T-helper 2 cell treated with Interferon-gamma antibody and Interleukin-4, amounts not matched to agents 5 μg/mL and 100 μg/mL, for 36 hours (primary cell): Measurements from ENCODE around the gene PRICKLE1.

ENCODE experiments used
- DNase-seq: peaks from one replicate; pipeline ENCODE4 v3.0.0; 2021; ENCODE audit warnings: low spot score
- H3K27ac Mint-ChIP-seq: one replicate; pipeline ENCODE4 v1.8.0; 2021; ENCODE audit warnings: mild to moderate bottlenecking, mixed read lengths
- H3K27me3 Mint-ChIP-seq: one replicate; pipeline ENCODE4 v1.8.0; 2021; ENCODE audit warnings: low read depth, mixed read lengths
- H3K36me3 Mint-ChIP-seq: one replicate; pipeline ENCODE4 v1.8.0; 2021; ENCODE audit warnings: low read depth, mixed read lengths
- H3K4me1 Mint-ChIP-seq: one replicate; pipeline ENCODE4 v1.8.0; 2021; ENCODE audit warnings: low read depth, mixed read lengths
- H3K4me3 Mint-ChIP-seq: one replicate; pipeline ENCODE4 v1.8.0; 2022; ENCODE audit warnings: mild to moderate bottlenecking, moderate library complexity, mixed read lengths
- H3K9me3 Mint-ChIP-seq: one replicate; pipeline ENCODE4 v1.8.0; 2021; ENCODE audit warnings: mixed read lengths

The PRICKLE1 gene

DNA sequence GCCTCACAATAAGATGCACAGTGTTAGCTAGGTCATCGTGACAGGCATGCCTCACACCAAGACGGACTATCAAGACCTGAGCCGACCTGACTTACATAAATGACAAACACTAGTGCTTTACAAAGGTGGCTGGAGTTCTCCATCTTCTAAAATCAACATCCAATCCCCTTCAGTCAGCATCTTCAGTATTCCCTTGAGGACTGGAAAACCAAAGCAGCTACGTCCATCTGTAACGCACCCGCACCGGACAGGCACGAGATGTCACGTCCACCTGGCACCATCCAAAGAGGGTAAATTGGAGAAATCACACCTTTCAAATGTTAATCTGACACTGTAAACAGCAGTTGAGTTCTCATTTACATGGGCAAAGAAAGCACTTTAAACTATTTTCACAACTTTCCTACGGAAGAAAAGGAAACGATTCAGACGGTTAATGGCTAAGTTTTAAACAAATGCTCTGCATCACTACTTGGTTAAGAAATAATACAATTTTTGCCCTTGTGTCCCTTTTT lies 130.2 kb downstream of the PRICKLE1 start:
- H3K27ac Mint-ChIP-seq = no peak overlapping the region
- no peak overlapping the region for H3K4me3 Mint-ChIP-seq
- no peaks in the 10 kb centered on the region for H3K4me1 Mint-ChIP-seq
- no peak for DNase-seq
- H3K27me3 Mint-ChIP-seq = no peaks in the 10 kb centered on the region
- no peaks in the 10 kb centered on the region for H3K9me3 Mint-ChIP-seq
- no peaks in the 10 kb centered on the region for H3K36me3 Mint-ChIP-seq

GRCh38 chr12:42458575-42458974 lies 131.0 kb downstream of the PRICKLE1 start:
- Mint-ChIP-seq H3K27me3 (no peaks in the 10 kb centered on the region), H3K4me3 (no peak overlapping the region), H3K9me3 (no peaks in the 10 kb centered on the region), H3K27ac (no peak overlapping the region), H3K4me1 (no peaks in the 10 kb centered on the region), H3K36me3 (no peaks in the 10 kb centered on the region)
- no peak for DNase-seq

DNA sequence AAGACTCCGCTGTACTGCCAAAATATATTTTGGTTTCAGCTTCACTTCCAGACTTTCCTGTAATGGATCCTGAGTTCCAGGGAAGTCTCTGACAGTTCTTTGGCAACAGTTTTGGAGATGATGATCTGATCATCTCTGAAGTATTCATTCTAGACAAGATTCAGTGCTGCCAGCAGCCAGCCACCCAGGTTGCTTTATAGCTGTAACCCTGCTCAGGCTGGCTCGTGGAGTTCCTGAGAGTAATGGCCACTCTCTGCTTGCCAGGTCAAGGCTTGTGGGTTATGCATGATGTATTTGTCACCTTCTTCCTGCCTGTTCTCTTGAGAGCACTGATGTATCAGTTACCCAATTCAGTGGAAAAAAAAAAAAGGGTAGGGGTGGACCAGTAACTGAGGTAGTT lies 139.3 kb downstream of the PRICKLE1 start:
- Mint-ChIP-seq H3K27ac (no peak overlapping the region), H3K4me1 (no peaks in the 10 kb centered on the region), H3K36me3 (peaks cover 29% of the 10 kb centered on the region), H3K27me3 (no peaks in the 10 kb centered on the region), H3K4me3 (no peak overlapping the region), H3K9me3 (no peaks in the 10 kb centered on the region)
- DNase-seq = no peak

GRCh38 chr12:42448841-42449240 lies 140.7 kb downstream of the PRICKLE1 start:
- H3K9me3 Mint-ChIP-seq = no peaks in the 10 kb centered on the region
- no peak overlapping the region for H3K4me3 Mint-ChIP-seq
- H3K4me1 Mint-ChIP-seq = no peaks in the 10 kb centered on the region
- H3K36me3 Mint-ChIP-seq = peaks cover 33% of the 10 kb centered on the region
- no peak for DNase-seq
- no peaks in the 10 kb centered on the region for H3K27me3 Mint-ChIP-seq
- H3K27ac Mint-ChIP-seq = no peak overlapping the region

GRCh38 chr12:42447371-42447786 lies 142.2 kb downstream of the PRICKLE1 start:
- H3K4me1 Mint-ChIP-seq = no peaks in the 10 kb centered on the region
- no peaks in the 10 kb centered on the region for H3K27me3 Mint-ChIP-seq
- H3K9me3 Mint-ChIP-seq = no peaks in the 10 kb centered on the region
- no peak overlapping the region for H3K27ac Mint-ChIP-seq
- peaks cover 42% of the 10 kb centered on the region for H3K36me3 Mint-ChIP-seq
- no peak for DNase-seq
- H3K4me3 Mint-ChIP-seq = no peak overlapping the region

DNA sequence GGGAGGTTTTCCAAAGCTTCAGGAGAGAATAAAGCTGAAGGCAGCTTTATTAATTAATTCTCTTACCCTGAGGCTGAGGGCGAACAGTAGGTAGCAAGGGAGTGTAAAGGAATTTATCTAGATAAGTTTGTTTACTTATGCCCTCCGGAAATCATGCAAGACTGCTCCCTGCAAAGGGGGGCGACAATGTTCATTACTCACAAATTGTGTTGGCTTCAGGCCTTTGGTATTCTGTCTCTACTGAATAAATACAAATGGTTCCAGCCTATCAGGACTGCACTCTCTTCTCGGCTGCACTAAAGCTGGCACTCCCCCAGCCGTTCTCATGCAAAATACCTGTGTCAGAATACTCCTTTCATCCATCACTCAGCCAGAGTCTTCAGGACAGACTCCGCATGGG lies 142.8 kb downstream of the PRICKLE1 start:
- H3K36me3 Mint-ChIP-seq = peaks cover 43% of the 10 kb centered on the region
- no peak overlapping the region for H3K27ac Mint-ChIP-seq

GRCh38 chr12:42445891-42446290 lies 143.7 kb downstream of the PRICKLE1 start:
- Mint-ChIP-seq H3K36me3 (peaks cover 47% of the 10 kb centered on the region), H3K27me3 (no peaks in the 10 kb centered on the region), H3K9me3 (no peaks in the 10 kb centered on the region), H3K27ac (no peak overlapping the region), H3K4me1 (peaks cover under 1% of the 10 kb centered on the region), H3K4me3 (no peak overlapping the region)
- DNase-seq = no peak

More for the DNA sequence above, 142.8 kb downstream of the PRICKLE1 start:
- no peaks in the 10 kb centered on the region for H3K27me3 Mint-ChIP-seq
- DNase-seq = no peak
- H3K4me3 Mint-ChIP-seq = no peak overlapping the region
- H3K9me3 Mint-ChIP-seq = no peaks in the 10 kb centered on the region
- H3K4me1 Mint-ChIP-seq = no peaks in the 10 kb centered on the region

GRCh38 chr12:42444192-42444943 lies 145.2 kb downstream of the PRICKLE1 start:
- DNase-seq = no peak
- Mint-ChIP-seq H3K27me3 (no peaks in the 10 kb centered on the region), H3K9me3 (no peaks in the 10 kb centered on the region), H3K4me3 (no peak overlapping the region), H3K36me3 (peaks cover 45% of the 10 kb centered on the region), H3K27ac (no peak overlapping the region), H3K4me1 (peaks cover 1% of the 10 kb centered on the region)

GRCh38 chr12:42442888-42443287 lies 146.7 kb downstream of the PRICKLE1 start:
- Mint-ChIP-seq H3K9me3 (no peaks in the 10 kb centered on the region), H3K36me3 (peaks cover 34% of the 10 kb centered on the region), H3K4me1 (peaks cover 1% of the 10 kb centered on the region), H3K27ac (no peak overlapping the region), H3K4me3 (no peak overlapping the region), H3K27me3 (no peaks in the 10 kb centered on the region)
- no peak for DNase-seq

DNA sequence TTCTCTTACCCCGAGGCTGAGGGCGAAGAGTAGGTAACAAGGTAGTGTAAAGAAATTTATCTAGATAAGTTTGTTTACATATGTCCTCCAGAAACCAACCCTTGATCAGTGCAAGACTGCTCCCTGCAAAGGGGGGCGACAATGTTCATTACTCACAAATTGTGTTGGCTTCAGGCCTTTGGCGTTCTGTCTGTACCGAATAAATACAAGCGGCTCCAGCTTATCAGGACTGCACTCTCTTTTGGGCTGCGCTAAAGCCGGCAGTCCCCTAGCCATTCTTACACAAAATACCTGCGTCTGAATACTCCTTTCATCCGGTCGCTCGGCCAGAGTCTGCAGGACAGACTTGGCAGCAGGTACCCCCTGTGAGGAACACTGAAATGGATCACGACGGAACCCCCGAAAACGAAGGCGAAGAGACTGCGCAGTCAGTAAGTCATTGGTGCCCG lies 147.2 kb downstream of the PRICKLE1 start:
- no peak overlapping the region for H3K4me3 Mint-ChIP-seq
- peaks cover 1% of the 10 kb centered on the region for H3K4me1 Mint-ChIP-seq
- peaks cover 33% of the 10 kb centered on the region for H3K36me3 Mint-ChIP-seq
- no peak for DNase-seq
- H3K9me3 Mint-ChIP-seq = no peaks in the 10 kb centered on the region
- H3K27me3 Mint-ChIP-seq = no peaks in the 10 kb centered on the region
- no peak overlapping the region for H3K27ac Mint-ChIP-seq

DNA sequence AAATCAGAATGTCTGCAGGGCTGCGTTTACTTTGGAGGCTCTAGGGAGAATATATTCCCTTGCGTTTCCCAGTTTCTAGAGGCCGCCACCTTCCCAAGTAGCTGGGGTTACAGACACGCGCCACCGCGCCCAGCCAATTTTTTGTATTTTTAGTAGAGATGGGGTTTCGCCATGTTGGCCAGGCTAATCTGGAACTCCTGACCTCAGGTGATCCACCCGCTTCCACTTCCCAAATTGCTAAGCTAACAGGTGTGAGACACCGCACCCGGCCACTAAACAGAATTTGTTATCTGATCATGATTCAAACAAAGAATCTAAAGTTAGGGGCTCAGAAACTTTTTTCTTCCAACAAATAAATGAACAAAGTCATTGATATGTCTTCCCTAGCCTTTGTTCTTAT lies 148.9 kb downstream of the PRICKLE1 start:
- H3K27ac Mint-ChIP-seq = no peak overlapping the region

DNA sequence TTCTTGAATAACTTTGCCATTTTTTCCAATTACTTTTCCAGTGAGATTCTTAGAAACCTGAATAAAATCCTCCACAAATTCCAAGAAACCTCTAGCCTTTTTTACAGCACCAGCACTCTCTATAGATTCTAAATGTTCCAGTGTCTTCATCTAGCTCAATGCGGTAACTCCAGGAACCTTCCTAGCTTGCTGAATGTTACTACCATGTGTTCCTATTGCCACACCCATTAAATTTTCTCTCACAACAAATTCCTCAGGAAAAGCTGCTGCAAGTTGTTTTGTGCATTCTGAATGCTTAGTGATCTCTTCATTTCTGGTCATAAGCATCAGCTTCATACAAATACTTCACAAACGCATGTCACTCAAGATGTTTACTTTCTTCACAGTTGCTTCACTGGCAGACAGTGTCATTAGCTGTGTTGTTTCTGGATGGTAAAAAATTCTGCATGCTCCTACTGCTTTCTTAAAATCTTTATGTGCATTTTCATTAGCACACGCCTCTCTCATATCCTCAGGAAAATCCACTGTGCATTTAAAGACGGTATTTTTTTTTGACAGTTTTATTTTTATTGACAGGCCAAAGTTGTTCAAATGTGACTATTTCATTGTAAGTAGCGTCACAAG lies 156.9 kb downstream of the PRICKLE1 start:
- Mint-ChIP-seq H3K9me3 (no peaks in the 10 kb centered on the region), H3K36me3 (peaks cover 22% of the 10 kb centered on the region), H3K27ac (no peak overlapping the region), H3K4me3 (no peak overlapping the region), H3K4me1 (no peaks in the 10 kb centered on the region), H3K27me3 (no peaks in the 10 kb centered on the region)
- no peak for DNase-seq

More for the DNA sequence above, 148.9 kb downstream of the PRICKLE1 start:
- H3K4me3 Mint-ChIP-seq = no peak overlapping the region
- H3K4me1 Mint-ChIP-seq = peaks cover 1% of the 10 kb centered on the region
- peaks cover 23% of the 10 kb centered on the region for H3K36me3 Mint-ChIP-seq
- H3K27me3 Mint-ChIP-seq = no peaks in the 10 kb centered on the region
- no peaks in the 10 kb centered on the region for H3K9me3 Mint-ChIP-seq
- no peak for DNase-seq

DNA sequence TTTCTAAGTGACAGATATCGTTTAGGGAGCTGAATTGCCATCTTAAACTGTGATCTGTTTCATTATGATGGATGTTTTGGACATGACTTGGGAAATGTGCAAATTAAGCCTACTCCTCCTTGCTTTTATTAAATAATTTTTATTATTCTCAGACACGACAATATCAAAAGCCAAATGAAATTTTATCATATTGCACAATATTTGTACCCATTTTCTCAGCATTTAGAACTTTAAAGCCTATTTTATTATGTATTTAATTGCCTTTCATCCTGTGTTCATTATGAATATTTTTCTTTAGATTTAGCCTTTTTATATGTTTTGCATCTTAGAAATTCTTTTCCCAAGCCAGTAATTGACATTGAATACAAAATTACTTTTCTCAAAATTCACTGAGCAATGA lies 160.7 kb downstream of the PRICKLE1 start:
- peaks cover 5% of the 10 kb centered on the region for H3K4me1 Mint-ChIP-seq
- no peaks in the 10 kb centered on the region for H3K9me3 Mint-ChIP-seq
- DNase-seq = no peak
- H3K27me3 Mint-ChIP-seq = no peaks in the 10 kb centered on the region
- peaks cover 29% of the 10 kb centered on the region for H3K36me3 Mint-ChIP-seq
- no peak overlapping the region for H3K4me3 Mint-ChIP-seq
- H3K27ac Mint-ChIP-seq = no peak overlapping the region

DNA sequence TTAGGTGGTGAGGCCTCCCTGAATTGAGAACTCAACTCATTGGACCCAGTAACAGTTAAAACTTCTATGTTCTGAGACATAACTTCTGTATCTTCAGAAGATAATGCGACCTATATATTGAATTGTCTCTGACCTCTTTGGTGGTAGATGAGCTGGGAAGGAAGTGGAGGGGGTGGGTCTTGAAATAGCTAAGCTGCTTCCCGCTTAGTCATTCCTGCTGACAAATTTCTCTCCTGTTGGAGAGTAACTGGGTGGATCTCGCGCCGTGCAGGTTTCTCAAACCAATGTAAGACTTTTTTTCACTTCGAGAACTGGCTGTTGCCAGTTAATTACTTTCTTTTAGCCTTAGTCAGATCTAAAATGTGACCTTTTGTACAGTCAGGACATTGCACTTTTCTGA lies 162.8 kb downstream of the PRICKLE1 start:
- no peak overlapping the region for H3K4me3 Mint-ChIP-seq
- H3K27me3 Mint-ChIP-seq = no peaks in the 10 kb centered on the region
- H3K4me1 Mint-ChIP-seq = peaks cover 5% of the 10 kb centered on the region
- H3K36me3 Mint-ChIP-seq = peaks cover 16% of the 10 kb centered on the region
- H3K27ac Mint-ChIP-seq = no peak overlapping the region
- H3K9me3 Mint-ChIP-seq = no peaks in the 10 kb centered on the region
- peak; percentile 9 for DNase-seq
